ENCODE data around the gene IL17A. TPM values are rescaled to one million over a fixed set of nuclear protein-coding genes. Genes with fewer than 3 reads are reported as not detected.
"Not testable (repeated sequence)": the region's sequence is repeated elsewhere in the genome, so short reads cannot be mapped to it uniquely, and the experiment has no call there.

Gene IL17A
- total RNA-seq, 4 donors from 2014 or later: not detected

GRCh38 chr6:52164319-52165094, 21.7 kb upstream of the IL17A start:
- intact Hi-C loops (cut with DNase I; ENCODE audit: low total_unique reads): no loop called here
- no peak overlapping the region for H3K4me3 ChIP-seq (ENCODE audit: low read depth, poor library complexity, severe bottlenecking)

GRCh38 chr6:52167267-52167666, 18.9 kb upstream of the IL17A start:
- TF ChIP-seq CTCF (IDR thresholded peaks at IDR 0.05) (no peak), POLR2A (IDR thresholded peaks at IDR 0.05) (no peak)
- H3K4me3 ChIP-seq (ENCODE audit: low read depth, poor library complexity, severe bottlenecking): no peak overlapping the region
- 85 to 86% methylated on average over 1 of the region's 1 CpG for WGBS, 2 donors
- DNase-seq (ENCODE audit: low spot score in 2 of 2): no peak
- intact Hi-C loops (cut with DNase I; ENCODE audit: low total_unique reads): no loop called here

More at GRCh38 chr6:52164319-52165094, 21.7 kb upstream of the IL17A start:
- WGBS, 2 donors: 68 to 75% methylated on average over 3 of the region's 3 CpGs
- DNase-seq (ENCODE audit: low spot score in 2 of 2): no peak
- no peak for TF ChIP-seq CTCF (IDR thresholded peaks at IDR 0.05)
- no peak for TF ChIP-seq POLR2A (IDR thresholded peaks at IDR 0.05)

GRCh38 chr6:52168351-52168750, 17.8 kb upstream of the IL17A start:
- intact Hi-C loops (cut with DNase I; ENCODE audit: low total_unique reads); DNase-seq (ENCODE audit: low spot score in 2 of 2); H3K4me3 ChIP-seq (ENCODE audit: low read depth, poor library complexity, severe bottlenecking): not testable (repeated sequence)
- WGBS, 2 donors: 32 to 34% methylated on average over 3 of the region's 3 CpGs

- intact Hi-C loops (cut with DNase I; ENCODE audit: low total_unique reads): no loop called here
- TF ChIP-seq POLR2A (IDR thresholded peaks at IDR 0.05): no peak
- TF ChIP-seq CTCF (IDR thresholded peaks at IDR 0.05): no peak
- 79 to 88% methylated on average over 3 of the region's 3 CpGs for WGBS, 2 donors
- DNase-seq (ENCODE audit: low spot score in 2 of 2): no peak
- H3K4me3 ChIP-seq (ENCODE audit: low read depth, poor library complexity, severe bottlenecking): no peak overlapping the region
Observed at GRCh38 chr6:52174118-52174517, 12.1 kb upstream of the IL17A start.

- 63 to 71% methylated on average over 1 of the region's 1 CpG for WGBS, 2 donors
- intact Hi-C loops (cut with DNase I; ENCODE audit: low total_unique reads): no loop called here
- H3K4me3 ChIP-seq (ENCODE audit: low read depth, poor library complexity, severe bottlenecking): no peak overlapping the region
- no peak for TF ChIP-seq CTCF (IDR thresholded peaks at IDR 0.05)
- no peak for TF ChIP-seq POLR2A (IDR thresholded peaks at IDR 0.05)
- no peak for DNase-seq (ENCODE audit: low spot score in 2 of 2)
Observed at GRCh38 chr6:52176550-52176949, 9.6 kb upstream of the IL17A start.

GRCh38 chr6:52177961-52178360, 8.2 kb upstream of the IL17A start:
- no peak for TF ChIP-seq POLR2A (IDR thresholded peaks at IDR 0.05)
- TF ChIP-seq CTCF (IDR thresholded peaks at IDR 0.05): no peak

More at GRCh38 chr6:52177961-52178360, 8.2 kb upstream of the IL17A start:
- H3K4me3 ChIP-seq (ENCODE audit: low read depth, poor library complexity, severe bottlenecking): no peak overlapping the region
- intact Hi-C loops (cut with DNase I; ENCODE audit: low total_unique reads): no loop called here
- no peak for DNase-seq (ENCODE audit: low spot score in 2 of 2)

Measured in lower leg skin (tissue), 4 donors.